M059J (cell line): ENCODE results near the gene TSPAN14. TPM values are rescaled to one million over a fixed set of nuclear protein-coding genes. Genes with fewer than 3 reads are reported as not detected.
"Not testable (repeated sequence)": the region's sequence is repeated elsewhere in the genome, so short reads cannot be mapped to it uniquely, and the experiment has no call there.

Experiments
- DNase-seq: peaks from one replicate; pipeline ENCODE4 v3.0.0-alpha.2; 2012; ENCODE audit warnings: low read depth
- total RNA-seq: library from RNA; depleted of rRNA; stranded (reverse); fragments of >200 nt; shearing (Covaris generic); gene quantifications from 2 replicates; pipeline ENCODE4 v1.2.3, GENCODE V29; 2014

TSPAN14 gene
- total RNA-seq, 1 experiment from 2014 or later, result 44.4 TPM

DNA sequence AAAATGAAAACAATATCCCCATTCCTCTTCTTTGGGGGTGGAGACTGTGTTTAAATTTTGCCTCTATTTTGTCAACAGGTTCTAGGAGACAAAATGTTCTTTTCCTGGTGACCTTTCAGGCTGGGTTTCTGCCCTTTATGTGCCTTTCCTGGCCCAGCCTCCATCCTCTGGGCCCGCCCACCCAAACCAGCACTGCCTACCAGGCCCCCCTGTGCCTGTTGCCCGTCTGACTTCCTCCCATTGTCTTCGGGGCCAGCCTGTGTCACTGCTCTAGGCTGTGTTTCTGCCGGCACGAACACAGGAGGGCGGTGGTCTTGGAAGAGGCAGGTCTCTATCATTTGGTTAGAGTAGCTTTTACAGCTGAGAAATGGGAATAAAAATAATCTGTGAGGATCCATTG is 13.9 kb downstream of the TSPAN14 start:
- no peak for DNase-seq

DNA sequence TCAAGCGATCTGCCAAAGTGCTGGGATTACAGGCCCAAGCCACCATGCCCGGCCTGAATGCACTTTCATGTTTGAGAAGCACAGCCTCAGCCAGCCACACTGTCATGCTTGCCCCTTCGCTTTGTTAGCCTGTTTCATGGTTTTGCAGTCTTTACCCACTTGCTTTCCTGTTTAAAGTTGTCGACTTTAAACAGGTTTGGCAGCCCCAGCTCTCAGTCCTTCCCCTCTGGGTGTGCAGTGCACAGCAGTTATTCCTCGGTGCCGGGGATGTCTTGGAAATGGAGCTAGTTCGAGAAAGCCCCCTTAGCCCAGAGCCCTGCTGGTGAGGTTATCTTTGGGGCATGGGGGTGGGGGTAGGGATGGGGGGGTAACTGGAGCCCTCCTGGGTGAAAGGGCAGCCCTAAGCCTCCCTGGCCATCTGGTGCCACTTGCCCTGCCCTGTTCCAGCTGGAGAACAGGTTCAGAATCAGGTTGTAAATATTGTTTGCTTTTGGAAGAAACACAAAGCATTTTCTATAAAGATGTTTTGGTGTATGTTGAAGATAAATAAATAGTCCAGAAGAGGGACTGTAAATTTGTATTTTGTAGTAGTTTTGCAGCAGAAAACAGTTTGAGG is 14.8 kb downstream of the TSPAN14 start:
- no peak for DNase-seq

DNA sequence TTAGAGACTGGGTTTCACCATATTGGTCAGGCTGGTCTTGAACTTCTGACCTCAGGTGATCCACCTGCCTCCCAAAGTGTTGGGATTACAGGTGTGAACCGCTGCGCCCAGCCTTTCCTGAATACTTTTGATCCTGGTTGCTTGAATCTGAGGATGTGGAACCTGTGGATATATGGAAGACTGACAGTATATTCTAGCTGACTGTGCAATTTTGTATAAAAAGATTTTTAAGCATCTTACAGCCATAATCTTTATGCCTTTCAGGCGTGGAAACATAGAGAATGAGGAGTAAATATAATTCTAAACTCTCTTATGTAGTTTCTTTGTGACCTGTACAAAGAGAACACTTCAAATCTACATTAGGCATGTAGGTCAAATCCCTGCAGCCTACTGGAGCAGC is 16.2 kb downstream of the TSPAN14 start:
- DNase-seq, result no peak

DNA sequence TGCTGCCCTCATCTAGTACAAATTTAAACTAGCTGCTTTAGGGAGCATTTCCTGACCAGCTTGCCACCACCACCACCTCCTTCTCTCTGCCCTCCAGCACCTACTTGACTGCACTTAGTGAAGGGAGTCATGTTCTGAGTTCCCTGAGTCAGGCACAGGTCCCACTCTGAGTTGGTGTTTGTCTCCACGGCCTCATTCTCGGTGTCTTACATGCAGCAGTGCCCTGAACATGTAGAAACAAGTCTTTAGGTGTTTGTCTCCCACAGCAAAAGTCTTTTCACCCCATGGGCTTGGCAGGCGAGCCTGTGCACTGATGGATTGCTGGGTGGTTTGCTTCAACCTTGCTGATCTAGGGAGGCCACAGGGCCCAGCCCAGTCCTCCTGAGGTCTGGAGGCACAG is 16.9 kb downstream of the TSPAN14 start:
- DNase-seq, result no peak

DNA sequence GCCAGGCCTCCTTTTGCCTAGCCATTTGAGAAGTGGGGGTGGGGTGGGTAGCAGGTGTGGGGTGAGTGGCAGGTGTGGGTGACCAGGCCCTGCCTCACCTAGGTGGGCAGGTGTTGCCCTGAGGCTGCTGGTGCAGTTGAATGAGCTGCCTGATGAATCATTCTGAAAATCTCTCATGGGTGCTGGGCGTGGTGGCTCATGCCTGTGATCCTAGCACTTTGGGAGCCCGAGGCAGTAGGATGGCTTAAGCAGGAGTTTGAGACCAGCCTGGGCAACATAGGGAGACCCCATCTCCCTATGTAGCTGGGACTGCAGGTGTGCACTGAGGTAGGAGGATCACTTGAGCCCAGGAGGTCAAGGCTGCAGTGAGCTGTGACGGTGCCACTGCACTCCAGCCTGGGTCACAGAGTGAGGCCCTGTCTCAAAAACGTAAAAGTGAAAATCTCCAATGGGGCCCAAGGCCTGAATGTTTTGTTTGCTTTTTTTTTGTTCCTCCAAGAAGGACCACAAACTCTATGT is 17.7 kb downstream of the TSPAN14 start:
- peak; percentile 28 for DNase-seq

DNA sequence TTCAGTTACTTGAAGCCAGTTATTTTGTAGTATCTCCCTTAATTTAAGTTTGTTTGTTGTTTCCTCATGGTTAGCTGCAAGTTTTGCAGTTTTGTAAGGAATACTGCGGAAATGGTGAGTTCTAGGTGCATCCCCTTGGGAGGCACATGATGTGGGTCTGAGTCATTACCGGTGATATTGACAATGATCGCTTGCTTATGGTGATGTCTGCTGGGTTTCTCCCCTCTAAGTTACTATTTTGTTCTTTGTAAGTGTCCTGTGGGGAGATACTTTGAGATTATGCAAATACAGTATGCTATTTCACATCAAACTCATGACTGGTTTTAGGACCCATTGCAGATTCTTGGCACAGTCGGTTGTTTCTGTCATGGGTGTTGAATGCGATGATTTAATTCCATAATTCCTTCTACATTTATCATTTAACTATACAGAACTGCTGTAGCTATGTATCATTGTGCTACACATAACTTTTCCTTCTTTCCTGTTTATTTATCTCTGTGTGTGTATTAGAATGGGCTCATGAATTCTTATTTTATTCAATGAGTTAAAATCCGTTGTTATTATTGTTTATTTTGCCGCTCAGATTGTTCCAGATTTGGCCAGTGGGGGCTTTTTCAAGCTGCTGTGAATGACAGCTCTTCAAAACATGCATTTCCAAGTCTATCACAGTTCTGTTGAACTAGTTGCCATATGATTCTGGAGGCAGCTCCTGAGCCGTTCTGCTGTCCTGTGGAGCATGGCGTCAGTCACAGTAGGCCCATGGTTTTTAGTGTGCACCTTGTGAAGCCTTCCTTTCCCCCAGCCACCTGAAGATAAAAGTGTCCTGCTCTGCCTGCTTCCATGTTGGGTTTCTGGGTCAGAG is 18.4 kb downstream of the TSPAN14 start:
- peak; percentile 32 for DNase-seq

DNA sequence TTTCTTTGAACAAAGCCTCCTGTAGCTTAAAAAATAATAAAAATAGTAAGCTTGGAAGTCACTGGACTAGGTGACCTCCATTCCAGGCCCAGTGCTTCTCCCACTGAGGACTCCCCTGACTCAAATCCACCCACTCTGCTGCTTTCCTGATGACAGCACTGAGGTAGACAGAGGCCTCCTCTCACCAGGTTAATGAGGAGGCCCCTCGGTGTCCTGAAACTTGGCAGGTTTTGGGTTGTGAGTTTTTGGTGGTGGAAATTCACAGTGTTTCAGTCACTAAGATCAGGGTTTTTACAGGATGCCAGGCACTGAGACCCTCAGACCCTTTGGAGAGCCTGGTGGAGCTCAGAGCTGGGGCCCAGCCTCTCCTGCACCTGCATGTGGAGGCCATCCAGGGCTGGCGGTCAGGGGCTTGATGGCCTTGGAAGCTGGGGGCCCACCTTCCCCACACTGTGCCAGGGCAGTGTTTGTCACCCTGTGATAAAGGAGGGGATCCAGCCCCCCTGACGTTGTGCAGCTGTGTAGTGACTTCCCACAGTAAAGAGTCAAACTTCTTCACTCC is 19.1 kb downstream of the TSPAN14 start:
- no peak for DNase-seq

DNA sequence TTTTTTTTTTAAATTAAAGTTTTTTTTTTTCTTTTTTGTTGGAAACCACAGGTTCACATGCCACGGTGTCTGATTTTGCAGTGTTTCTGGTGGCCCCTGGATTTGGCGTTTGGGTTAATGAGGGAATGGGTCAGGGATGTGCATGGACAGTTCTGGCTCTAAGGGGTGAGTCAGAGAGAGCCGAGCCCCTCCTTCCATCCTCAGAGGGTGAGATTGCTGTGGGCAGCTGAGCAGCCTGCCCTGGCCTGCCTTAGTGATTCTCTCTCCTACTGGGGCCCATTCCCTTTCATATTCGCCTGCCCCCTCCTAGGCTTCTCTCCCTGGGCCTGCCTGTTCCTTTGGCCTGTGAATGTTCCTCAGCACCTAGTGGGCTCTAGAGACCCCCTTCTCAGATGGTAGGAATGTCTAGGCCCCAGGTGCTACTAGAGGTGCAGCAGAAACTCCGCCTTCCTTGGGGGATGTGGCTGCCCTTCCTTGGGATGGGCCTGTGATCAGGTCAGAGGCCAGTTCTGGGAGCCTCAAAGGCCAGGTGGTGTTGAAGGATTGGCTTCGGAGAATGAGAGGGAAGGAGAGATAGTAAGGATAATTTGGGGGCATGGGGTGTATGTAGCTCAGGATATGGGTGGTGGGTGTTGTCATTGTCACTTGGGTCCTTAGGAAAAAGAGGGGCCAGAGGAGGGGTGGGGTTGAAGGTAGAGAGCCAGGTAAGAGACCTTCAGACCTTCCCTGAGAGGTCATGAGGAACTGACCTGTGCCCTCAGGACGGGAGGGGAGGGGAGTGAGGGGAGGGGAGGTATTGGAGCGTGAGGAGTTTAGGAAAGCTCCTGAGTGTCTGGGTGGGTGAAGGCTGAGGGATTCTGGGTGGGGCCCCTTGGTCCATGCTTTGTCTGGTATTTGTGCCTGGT is 19.8 kb downstream of the TSPAN14 start:
- DNase-seq, result no peak

DNA sequence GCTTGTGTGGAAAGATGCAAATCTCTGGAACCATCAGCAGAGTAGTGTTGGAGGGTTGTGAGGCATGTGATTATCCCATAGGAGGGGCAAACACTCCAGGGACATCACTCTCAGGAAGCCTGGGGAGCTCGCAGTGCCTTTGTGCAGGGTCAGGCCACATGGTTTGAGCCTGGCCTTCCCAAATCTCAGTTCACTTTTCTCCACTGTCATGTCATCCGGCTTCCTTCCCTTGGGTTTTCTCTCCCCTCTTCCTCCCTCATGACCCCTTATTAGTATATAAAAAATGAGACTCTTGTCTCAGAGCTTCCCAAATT is 20.4 kb downstream of the TSPAN14 start:
- no peak for DNase-seq

DNA sequence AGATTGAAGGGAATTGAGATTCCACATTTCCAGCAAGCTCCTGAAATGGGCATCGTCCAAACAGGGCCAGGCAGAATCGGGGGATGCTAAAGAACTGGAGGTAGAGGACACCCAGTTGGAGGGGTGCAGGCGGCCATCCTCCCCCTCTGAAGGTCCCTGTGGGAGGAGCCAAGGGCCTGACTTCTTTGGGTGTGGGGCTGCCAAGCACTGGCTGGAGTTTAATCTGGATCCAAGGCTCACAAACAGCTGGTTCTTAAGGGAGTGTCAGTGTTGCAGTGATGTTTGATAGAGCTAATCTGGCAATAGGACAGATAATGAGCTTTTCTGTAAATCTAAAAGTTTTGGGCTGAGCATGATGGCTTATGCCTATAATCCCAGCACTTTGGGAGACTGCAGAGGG is 20.8 kb downstream of the TSPAN14 start:
- DNase-seq, result no peak

DNA sequence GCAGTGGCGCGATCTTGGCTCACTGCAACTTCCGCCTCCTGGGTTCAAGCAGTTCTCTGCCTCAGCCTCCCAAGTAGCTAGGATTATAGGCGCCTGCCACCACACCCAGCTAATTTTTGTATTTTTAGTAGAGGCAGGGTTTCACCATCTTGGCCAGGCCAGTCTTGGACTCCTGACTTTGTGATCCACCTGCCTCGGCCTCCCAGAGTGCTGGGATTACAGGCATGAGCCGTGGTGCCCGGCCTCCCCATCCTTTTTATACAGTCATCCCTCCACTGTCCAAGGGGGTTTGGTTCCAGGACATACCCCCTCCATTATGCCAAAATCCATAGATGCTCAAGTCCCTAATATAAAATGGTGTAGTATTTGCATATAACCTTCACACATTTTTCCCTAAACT is 21.5 kb downstream of the TSPAN14 start:
- DNase-seq, result not testable (repeated sequence)

DNA sequence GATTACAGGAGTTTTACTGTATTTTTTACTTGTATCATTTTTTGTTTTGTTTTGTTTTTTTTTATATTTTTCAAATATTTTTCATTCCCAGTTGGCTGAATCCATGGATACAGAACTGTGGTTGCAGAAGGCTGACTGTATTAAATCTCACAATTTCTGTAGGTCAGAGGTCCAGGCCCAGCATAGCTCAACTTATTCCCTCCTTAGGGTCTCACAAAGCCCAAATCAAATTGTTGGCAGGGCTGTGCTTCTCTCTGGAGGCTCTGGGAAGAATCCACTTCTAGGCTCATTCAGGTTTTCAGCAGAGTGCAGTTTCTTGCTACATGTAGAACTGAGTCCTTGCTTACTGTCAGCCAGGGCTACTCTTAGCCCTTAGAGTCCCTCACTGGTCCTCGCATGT is 22.6 kb downstream of the TSPAN14 start:
- no peak for DNase-seq

DNA sequence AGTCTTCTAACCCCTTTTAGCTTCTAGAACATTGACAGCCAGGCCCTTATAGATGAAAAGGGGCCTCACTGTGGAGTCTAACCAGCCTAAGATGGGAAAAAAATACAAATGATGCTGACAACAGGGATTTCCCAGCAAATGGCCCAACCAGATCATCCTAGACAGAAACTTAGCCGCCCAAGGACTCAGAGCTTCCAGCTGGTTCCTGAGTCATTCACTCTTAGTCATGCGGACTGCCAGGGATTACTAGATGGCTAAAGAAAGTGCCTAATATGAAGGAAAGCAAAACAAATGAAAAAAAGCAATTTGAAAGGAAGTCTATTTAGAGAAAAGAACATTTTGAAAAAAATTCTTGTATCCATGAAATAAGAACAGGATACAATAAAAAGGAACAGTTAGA is 23.7 kb downstream of the TSPAN14 start:
- DNase-seq, result peak; percentile 92

DNA sequence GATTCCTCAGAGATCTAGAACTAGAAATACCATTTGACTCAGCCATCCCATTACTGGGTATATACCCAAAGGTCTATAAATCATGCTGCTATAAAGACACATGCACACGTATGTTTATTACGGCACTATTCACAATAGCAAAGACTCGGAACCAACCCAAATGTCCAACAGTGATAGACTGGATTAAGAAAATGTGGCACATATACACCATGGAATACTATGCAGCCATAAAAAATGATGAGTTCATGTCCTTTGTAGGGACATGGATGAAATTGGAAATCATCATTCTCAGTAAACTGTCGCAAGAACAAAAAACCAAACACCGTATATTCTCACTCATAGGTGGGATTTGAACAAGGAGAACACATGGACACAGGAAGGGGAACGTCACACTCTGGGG is 26.3 kb downstream of the TSPAN14 start:
- DNase-seq, result not testable (repeated sequence)

DNA sequence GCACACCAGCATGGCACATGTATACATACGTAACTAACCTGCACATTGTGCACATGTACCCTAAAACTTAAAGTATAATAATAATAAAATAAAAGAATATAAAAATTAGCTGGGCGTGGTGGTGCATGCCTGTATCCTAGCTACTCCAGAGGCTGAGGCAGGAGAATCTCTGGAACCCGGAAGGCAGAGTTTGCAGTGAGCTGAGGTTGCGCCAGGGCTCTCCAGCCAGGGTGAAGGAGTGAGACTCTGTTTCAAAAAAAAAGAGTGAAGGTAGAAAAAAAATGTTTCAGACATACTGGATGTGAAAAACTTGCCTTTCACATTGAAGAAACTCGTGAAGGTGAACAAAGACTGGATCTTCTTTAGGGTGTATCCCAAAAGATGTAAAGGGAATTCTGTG is 26.7 kb downstream of the TSPAN14 start:
- no peak for DNase-seq

DNA sequence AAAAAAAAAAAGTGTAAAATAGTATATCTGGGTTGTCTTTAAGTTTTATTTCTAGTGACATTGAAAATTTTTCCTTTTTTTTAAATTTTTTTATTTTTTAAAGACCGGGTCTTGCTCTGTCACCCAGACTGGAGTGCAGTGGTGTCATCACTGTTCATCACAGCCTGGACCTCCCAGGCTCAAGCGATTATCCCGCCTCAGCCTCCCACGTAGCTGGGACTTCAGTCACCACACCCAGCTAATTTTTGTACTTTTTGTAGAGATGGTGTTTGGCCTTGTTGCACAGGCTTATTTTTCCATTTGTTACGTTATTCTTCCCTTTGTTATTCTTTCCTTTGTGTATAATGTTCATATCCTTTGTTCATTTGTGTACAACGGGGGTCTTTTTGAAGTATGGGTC is 30.1 kb downstream of the TSPAN14 start:
- no peak for DNase-seq

DNA sequence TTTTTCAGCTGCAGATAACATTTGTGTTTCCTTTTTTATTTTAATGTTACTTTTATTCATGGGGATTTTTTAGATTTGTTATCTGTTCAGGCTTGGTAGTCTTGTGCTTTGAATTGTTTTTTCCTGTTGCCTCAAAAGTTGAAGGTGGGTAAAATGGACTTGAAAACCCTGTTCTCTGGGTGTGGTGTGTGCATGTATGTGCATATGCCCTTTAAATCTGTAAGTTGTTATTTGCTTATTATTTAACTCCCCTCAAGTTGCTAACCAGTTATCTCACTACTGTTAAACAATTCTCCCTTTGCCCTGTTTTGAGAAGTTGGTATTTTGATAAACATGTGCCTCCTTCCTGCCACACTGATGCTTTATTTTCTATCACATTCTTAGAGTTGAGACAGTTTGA is 30.6 kb downstream of the TSPAN14 start:
- DNase-seq, result no peak

DNA sequence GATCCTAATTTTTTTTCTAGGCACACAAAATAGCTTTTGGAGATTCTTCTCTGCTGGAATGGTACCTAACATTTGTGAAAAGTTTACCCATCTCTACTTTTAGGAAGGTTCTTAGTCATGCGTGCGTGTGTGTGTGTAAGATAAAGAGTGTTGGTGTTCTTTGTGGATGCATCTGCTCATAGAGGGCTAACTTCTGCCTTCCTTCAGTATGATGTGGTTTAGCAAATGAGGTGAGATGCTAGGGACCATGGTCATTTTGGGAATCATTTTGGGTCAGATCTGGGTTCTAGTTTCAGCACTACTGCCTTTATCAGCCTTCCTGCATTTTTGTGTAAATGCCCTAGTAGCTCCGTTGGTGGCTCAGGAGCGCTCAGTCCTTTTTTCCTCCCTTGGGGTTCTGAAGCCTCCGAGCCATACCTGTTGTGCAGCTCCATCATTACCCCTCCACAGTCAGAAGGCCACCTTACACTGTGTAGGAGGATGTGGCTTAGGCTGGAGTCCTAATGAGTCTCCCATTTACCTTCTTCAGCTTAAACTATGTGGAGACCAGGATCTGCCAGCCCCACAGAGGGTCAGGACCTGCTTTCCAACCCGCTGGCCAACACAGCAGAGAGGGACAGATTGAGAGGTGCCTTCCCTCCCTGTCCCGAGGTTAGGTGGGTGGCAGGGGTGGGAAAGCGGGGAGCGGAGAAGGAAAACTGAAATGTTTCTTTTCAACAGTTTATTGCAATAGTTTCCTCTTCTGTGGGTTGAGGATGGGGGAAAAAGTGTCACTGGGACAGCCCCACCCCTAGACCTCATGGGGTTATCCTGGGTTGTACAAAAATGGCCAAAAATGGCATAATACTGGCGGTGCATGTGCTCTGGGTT is 31.2 kb downstream of the TSPAN14 start:
- no peak for DNase-seq

DNA sequence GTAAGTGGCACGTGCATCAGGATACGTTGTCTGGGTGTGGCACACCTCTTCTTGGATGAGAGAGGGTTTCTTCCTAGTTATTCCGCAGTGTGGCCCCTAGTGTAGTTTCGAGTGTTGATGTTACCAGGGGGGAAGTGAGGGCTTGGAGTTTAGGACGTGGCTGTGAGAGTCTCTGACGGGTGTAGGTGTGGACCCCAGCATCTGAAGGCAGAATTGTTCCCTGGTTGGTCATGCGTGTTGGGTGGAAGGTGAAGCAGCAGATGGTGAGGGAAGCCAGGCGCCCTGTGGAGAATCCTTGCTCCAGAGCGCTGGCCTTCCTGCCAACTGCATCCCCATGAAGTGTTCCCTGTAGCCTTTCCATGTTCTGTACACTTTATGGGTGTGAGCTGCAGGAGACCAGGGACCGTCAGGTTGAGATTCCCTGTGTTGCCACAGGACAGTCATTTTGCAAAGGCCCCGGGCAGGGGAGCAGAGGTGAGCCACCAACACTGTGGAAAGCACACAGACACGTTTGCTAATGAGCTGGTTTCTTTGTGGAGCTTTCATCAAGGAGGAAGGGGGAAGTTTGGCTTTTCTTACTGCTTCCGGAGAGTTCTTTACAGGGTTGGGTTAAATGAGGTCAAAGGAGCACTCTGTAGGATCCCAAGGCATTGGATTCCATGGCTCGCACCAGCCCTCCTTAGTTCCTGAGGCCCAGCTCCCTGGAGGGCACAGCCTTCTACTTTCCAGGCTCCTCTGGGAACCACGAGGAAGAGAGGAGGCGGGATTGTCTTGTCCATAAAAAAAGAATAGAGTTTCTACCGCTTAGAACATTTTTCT is 32.0 kb downstream of the TSPAN14 start:
- no peak for DNase-seq

DNA sequence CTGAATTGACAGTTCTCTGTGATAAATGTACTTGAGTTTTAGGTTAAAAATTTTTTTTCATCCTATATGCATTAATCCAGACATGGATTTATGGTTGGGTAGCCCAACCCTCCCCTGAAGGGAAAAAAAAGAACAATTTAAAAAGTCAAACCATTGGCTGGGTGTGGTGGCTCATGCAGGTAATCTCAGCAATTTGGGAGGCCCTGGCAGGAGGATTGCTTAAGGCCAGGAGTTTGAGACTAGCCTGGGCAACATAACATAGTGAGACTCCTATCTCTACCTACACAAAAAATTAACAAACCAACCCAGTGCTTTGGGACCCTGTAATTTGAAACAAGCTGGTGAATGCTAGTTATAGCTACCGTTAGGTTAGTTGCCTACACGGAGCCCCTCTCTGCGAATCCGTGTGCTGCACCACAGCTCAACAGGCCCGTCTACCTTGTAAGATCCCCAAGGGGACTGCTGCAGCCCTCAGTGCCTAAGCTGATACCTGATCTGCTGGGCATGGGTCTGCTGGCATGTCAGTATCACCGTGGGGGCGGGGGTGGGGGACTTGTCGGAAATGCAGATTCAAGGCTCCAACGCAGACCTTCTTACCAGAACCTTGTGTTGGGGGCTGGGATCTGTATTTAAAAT is 32.8 kb downstream of the TSPAN14 start:
- no peak for DNase-seq
